Right renal cortex interstitium (tissue), 3 donors: ENCODE measurements around the gene CD44. TPM values are rescaled to one million over a fixed set of nuclear protein-coding genes. Genes with fewer than 3 reads are reported as not detected.

ENCODE experiments used
- DNase-seq, 3 donors: peaks; one replicate each; pipeline ENCODE4 v3.0.0-alpha.2; 2013; ENCODE audit warnings: low read depth in 3 of 3, low spot score in 2 of 3
- polyA plus RNA-seq, 3 donors: library from polyadenylated mRNA; unstranded; fragments of 120-200 nt; gene quantifications; one replicate each; pipeline ENCODE4 v1.2.1, GENCODE V29; 2013; ENCODE audit not compliant: insufficient read length in 3 of 3

Gene CD44
- polyA plus RNA-seq, 3 donors: 11.9 to 13.9 (median 13.8) TPM

GRCh38 chr11:35111161-35112055 is 27.6 kb upstream of the CD44 start:
- no peak for DNase-seq

DNA sequence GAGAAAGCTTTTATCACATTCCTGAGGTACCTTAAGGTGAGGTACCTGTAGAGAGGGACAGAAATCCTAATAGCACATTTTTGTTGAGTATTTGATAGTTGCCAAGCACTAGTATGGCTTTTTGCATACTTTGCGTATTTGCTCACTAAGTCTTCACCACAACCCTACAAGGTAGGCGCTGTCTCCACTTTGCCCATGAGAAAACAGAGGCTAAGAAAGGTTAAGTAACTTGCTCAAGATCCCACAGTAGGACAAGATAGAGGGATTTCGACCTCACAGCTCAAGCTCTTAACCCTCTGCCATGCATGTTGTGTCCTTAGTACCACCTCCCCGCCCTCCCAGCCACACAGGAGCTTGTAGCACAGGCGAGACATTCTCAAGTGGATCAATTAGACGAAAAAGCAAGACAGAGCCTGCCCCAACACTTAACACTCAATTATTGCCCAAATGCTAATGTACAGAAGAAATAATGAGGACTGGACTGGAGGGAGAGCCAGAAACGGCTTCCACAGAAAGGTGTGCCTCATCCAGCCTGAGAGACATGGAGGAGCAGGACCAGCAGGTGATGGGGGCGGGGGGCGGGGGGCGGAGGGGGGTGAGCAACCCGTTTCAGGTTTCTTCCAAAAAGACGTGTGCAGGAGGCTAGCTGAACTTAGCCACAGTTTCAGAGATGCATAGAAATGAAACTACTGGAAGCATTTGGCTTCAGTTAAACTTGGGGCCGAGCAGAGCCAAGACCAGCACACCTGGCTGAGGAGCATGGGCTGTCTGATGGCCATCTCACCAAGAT is 26.7 kb upstream of the CD44 start:
- no peak for DNase-seq

- DNase-seq: no peak
Observed at GRCh38 chr11:35112846-35113105, 26.2 kb upstream of the CD44 start.

DNA sequence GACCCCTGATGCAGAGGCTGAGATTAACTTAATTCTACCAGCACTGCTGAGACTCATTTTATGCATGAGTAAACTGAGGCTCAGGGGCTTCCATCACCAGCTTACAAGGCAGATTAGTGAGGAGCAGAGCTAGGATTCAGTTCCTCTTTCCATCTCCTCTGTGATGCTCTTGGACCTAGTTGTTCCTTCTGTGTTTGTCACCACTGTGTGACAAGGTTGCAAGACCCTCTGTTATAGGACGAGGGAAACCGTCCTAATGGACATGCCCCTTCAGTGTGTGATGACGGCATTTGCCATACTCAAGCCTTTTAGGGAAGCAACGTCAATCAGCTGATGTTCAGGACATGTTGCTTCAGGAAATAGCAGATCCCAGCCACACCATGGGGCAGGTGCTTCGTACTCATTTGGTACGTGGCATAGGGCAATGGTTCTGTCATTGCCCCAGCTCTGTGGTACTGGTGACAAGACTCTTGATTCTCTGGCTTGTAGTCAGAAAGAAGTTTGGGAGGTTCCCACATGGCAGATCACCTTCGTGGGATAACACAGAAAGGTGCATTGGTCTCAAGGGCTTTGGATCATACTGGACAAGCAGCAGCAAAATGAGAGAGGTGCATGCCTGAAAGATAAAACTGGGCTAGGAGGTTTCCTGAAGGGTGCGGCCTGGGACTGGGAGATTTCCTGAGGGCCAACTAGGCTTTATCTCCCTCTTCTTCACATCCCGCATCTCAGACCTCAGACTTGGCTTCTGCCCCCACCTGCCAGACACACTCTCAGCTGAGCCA is 23.9 kb upstream of the CD44 start:
- no peak for DNase-seq

- no peak for DNase-seq
Observed at GRCh38 chr11:35115688-35116030, 23.3 kb upstream of the CD44 start.

- no peak for DNase-seq
Observed at GRCh38 chr11:35116245-35116644, 22.7 kb upstream of the CD44 start.

- no peak for DNase-seq
Observed at GRCh38 chr11:35116762-35117640, 22.0 kb upstream of the CD44 start.

DNA sequence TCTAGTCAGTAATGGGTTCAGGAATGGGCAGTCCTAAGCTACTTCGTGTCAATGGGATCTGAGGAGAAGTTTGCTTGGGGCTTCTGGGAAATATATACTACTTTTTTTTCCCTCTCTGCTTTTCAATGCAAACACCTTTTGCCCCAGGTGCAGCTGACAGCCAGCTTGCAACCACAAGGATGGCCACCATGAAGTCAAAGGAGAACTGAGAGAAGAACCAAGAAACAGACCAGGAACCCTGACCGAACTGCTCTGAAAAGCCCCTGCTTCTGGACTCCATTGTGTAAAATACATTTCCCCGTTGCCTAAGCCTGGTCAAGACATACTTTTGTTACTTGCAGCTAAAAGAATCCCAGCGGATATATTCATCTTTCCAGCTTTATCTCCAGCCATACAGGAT is 20.1 kb upstream of the CD44 start:
- DNase-seq: no peak

DNA sequence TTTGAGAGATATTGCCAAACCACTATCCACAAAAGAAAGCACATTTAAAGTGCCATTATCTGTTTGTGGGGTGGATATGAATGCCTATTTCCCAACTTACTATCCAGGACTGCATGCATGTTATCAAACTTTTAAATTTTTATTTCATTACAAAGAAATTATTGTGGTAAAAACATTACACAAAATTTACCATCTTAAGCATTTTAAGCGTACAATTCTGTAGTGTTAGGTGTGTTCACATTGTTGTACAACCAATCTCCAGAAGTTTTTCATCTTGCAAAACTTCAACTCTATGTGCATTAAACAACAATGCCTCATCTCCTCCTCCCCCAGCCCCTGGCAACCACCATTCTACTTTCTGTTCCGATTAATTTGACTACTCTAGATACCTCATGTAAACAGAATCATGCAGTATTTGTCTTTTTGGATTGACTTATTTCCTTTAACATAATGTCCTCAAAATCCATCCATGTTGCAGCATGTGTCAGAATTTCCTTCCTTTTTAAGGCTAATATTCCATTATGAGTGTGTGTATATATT is 17.6 kb upstream of the CD44 start:
- DNase-seq: no peak

GRCh38 chr11:35122308-35122707 is 16.7 kb upstream of the CD44 start:
- DNase-seq: no peak

DNA sequence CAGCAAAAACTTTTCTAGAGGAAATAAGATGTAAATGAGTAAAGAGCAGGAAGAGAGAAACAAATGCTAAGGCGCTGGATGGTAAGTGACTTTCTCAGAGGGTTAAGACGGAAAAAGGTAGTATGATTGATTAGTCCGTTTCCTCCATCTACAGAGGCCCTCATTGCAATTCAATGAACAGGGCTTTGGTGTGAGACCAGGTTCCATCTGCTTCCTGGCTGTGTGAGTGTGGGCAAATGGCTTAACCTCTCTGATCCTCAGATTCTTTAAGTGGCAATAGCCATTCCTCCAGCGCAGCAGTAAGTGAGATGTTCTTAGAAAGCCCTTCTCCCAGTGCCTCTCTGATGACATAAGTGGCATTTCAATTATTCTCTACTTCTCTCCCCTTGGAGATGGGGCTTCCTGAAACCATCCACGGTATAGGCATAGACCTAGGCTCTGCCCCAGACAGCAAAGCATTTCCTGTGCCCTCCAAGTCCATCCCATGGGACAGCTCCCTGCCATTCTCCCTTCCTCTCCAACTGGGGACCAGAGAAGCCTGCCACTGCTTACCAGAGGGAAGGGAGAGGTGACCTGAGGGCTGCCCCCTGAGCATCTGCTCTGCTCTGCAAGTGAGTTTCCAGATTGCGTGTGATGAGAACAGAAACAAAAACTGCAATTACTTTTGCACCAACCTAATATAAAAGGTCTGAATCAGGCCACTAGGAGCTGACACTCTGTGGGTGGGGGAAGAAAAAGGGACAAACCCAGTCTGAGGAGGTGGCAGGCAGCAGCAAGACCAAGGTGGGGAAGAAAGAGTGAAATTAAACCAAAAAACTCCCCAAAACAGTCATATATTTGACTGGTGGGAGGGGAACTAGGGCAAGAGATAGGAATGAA is 12.7 kb upstream of the CD44 start:
- DNase-seq: no peak

DNA sequence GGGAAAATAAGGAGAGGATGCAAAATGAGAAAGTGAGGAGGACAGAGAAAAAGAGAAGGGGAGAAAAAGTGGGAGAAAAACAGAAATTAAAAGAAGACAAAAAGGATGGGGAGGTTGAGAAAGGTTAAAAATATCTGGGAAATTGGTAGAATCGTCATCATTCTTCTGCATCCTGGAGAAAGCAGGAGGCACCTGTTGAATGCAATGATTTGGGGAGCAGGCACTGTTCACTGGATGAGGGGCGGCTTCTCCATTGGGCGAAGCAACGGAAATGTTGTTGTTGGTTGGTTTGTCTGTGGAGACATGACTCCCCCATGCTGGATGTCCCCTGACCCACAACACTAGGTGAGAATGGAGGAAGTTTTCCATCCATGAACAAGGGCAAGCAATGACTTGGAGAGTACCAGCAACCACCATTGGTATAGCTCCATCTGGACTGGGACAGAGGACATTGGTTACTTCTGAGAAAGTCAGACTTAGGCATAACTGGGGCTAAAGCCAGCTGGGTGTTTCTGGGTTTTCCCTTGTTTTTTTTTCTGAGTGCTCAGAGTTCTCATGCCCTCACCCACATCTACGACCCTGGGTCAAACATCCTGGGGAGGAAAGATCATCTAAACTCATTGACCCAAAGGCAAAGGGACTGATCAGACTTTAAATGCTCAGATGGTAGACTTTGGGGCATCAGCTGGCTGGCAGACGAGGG is 11.9 kb upstream of the CD44 start:
- DNase-seq: no peak

GRCh38 chr11:35127619-35128018 is 11.4 kb upstream of the CD44 start:
- DNase-seq: no peak

DNA sequence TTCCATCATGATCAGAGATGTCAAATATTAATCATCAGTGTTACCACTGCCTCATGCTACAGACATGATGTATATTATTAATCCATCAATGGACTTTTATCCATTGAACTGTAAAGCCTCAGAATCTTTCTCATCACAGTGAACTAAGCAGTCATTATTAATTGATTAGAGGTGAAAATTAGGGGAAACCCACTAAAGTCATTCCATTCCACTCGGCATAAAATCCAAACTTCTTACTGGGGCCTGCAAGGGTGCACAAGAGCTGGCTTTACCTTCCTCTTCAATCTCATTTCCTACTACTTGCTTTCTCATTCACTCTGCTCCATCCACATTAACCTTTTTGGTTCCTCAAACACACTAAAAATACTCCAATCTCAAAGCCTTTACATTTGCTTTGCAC is 7.9 kb upstream of the CD44 start:
- no peak for DNase-seq

DNA sequence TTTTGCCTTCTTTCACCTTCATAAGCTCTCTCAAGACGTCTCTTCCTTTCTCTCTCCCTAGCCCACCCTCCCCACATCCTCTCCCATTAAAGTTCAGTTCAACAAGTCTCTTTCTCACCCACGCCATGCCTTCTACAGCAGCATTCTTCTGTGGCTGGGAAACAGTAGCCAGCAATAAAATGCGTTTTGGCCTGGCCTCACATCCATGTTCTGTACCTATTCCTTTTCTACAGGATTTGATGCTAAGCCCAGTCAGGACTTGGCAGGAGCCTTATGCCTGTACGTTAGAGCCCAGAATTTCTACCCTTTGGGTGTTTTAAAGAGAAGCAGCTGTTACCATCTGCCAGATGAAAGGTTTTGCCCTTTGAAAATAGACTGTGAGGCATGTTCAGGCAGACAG is 7.1 kb upstream of the CD44 start:
- no peak for DNase-seq

- DNase-seq: no peak
Observed at GRCh38 chr11:35133656-35134055, 5.3 kb upstream of the CD44 start.

- DNase-seq: no peak
Observed at GRCh38 chr11:35134403-35135148, 4.4 kb upstream of the CD44 start.

DNA sequence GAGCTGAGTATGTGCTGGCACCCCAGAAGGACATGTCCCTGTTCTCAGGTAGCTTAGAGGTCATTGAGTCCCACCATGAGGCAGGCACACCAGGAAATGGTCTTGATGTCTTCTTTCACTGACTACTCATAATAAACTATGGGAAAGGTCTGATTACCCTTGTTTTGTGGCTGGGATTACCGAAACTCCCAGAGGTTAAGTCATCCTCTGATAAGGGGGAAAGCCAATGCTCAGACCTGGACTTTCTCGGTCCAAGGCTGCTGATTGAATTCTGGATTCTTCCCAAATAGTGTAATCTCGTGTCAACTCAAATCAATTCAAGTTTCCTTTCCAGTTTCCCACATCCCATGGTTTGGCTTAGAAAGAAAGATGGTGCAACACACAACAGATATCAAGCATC is 3.7 kb upstream of the CD44 start:
- no peak for DNase-seq
